ENCODE measurements around the gene CCR9.

The CCR9 gene

GRCh38 chr3:45923755-45924154, 37.4 kb downstream of the CCR9 start:
- TF ChIP-seq TAF1 (IDR thresholded peaks at IDR 0.05; ENCODE audit: borderline replicate concordance, insufficient read depth, low read length) = no peak
- TF ChIP-seq REST (IDR thresholded peaks at IDR 0.05; ENCODE audit: insufficient read depth in 1 of 2, low read depth in 2 of 2, low read length in 2 of 2) = no peak
- no peak for TF ChIP-seq SIN3A (IDR thresholded peaks at IDR 0.05; ENCODE audit: borderline replicate concordance, insufficient read depth, low read length)
- TF ChIP-seq FOXP2 (optimal IDR thresholded peaks at IDR 0.05; ENCODE audit: borderline replicate concordance, extremely low read depth, extremely low read length, insufficient read depth) = no peak
- TF ChIP-seq POLR2AphosphoS5 (IDR thresholded peaks at IDR 0.05; ENCODE audit: low read depth, low read length) = no peak

GRCh38 chr3:45927881-45928280, 41.5 kb downstream of the CCR9 start:
- TF ChIP-seq TAF1 (IDR thresholded peaks at IDR 0.05; ENCODE audit: borderline replicate concordance, insufficient read depth, low read length) = no peak
- no peak for TF ChIP-seq POLR2AphosphoS5 (IDR thresholded peaks at IDR 0.05; ENCODE audit: low read depth, low read length)
- no peak for TF ChIP-seq REST (IDR thresholded peaks at IDR 0.05; ENCODE audit: insufficient read depth in 1 of 2, low read depth in 2 of 2, low read length in 2 of 2)
- no peak for TF ChIP-seq FOXP2 (optimal IDR thresholded peaks at IDR 0.05; ENCODE audit: borderline replicate concordance, extremely low read depth, extremely low read length, insufficient read depth)
- no peak for TF ChIP-seq SIN3A (IDR thresholded peaks at IDR 0.05; ENCODE audit: borderline replicate concordance, insufficient read depth, low read length)

- TF ChIP-seq FOXP2 (optimal IDR thresholded peaks at IDR 0.05; ENCODE audit: borderline replicate concordance, extremely low read depth, extremely low read length, insufficient read depth) = no peak
- TF ChIP-seq REST (IDR thresholded peaks at IDR 0.05; ENCODE audit: insufficient read depth in 1 of 2, low read depth in 2 of 2, low read length in 2 of 2) = no peak
- TF ChIP-seq POLR2AphosphoS5 (IDR thresholded peaks at IDR 0.05; ENCODE audit: low read depth, low read length) = no peak
- no peak for TF ChIP-seq TAF1 (IDR thresholded peaks at IDR 0.05; ENCODE audit: borderline replicate concordance, insufficient read depth, low read length)
- TF ChIP-seq SIN3A (IDR thresholded peaks at IDR 0.05; ENCODE audit: borderline replicate concordance, insufficient read depth, low read length) = no peak
Measured at GRCh38 chr3:45929042-45929679, 42.8 kb downstream of the CCR9 start.

- TF ChIP-seq REST (IDR thresholded peaks at IDR 0.05; ENCODE audit: insufficient read depth in 1 of 2, low read depth in 2 of 2, low read length in 2 of 2) = no peak
- TF ChIP-seq SIN3A (IDR thresholded peaks at IDR 0.05; ENCODE audit: borderline replicate concordance, insufficient read depth, low read length) = no peak
Measured at GRCh38 chr3:45931496-45931895, 45.2 kb downstream of the CCR9 start.

GRCh38 chr3:45932112-45932511, 45.8 kb downstream of the CCR9 start:
- TF ChIP-seq POLR2AphosphoS5 (IDR thresholded peaks at IDR 0.05; ENCODE audit: low read depth, low read length) (no peak), REST (IDR thresholded peaks at IDR 0.05; ENCODE audit: insufficient read depth in 1 of 2, low read depth in 2 of 2, low read length in 2 of 2) (no peak), SIN3A (IDR thresholded peaks at IDR 0.05; ENCODE audit: borderline replicate concordance, insufficient read depth, low read length) (no peak), TAF1 (IDR thresholded peaks at IDR 0.05; ENCODE audit: borderline replicate concordance, insufficient read depth, low read length) (no peak), FOXP2 (optimal IDR thresholded peaks at IDR 0.05; ENCODE audit: borderline replicate concordance, extremely low read depth, extremely low read length, insufficient read depth) (no peak)
